ENCODE data around the gene LOXHD1.

- TF ChIP-seq CTCF (IDR thresholded peaks at IDR 0.05) (no peak), ZFX (IDR thresholded peaks at IDR 0.05; ENCODE audit: borderline replicate concordance) (no peak)
Observed at GRCh38 chr18:46519870-46520269, 137.2 kb downstream of the LOXHD1 start.
